Renal pelvis (tissue), 4 donors: ENCODE measurements around the gene CARD14. TPM values are rescaled to one million over a fixed set of nuclear protein-coding genes. Genes with fewer than 3 reads are reported as not detected.
"Not testable (repeated sequence)": the region's sequence is repeated elsewhere in the genome, so short reads cannot be mapped to it uniquely, and the experiment has no call there.

Experiments used
- DNase-seq: peaks from one replicate; pipeline ENCODE4 v3.0.0-alpha.2; 2013
- polyA plus RNA-seq, 3 donors: library from polyadenylated mRNA; unstranded; fragments of 120-200 nt; gene quantifications; one replicate each; pipeline ENCODE4 v1.2.1, GENCODE V29; 2013; ENCODE audit not compliant: insufficient read length in 3 of 3

Gene CARD14
- polyA plus RNA-seq, 3 donors, result 1.1 to 2.2 (median 2.1) TPM

- DNase-seq, result peak; percentile 98
Measured at GRCh38 chr17:80147035-80147822, 22.6 kb upstream of the CARD14 start, which contains the start of gene EIF4A3. EIF4A3 (minus strand) TSS chr17:80147128; CDS start chr17:80146961, 167 bp downstream.

DNA sequence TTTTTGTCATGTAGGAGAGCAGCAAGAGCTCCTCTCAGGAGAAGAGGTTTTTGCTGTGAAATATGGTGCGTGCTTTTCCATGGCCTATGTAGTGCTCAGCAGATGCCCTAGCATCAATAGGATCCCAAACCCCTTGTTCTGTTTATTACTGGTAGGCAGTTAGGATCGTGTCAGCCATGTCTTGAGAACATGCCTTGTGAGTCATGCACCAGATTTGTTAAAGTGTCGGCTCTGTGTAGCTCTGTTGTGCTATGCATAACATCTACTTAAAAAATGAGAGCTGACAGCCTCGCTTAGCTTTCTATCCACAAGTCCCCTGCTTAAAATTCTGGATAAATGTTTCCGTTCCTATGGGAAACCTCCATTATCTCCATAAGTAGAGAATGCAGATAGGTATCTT lies 18.5 kb upstream of the CARD14 start:
- no peak for DNase-seq

- DNase-seq, result no peak
Measured at GRCh38 chr17:80152081-80152702, 17.6 kb upstream of the CARD14 start.

- no peak for DNase-seq
Measured at GRCh38 chr17:80153004-80153403, 16.8 kb upstream of the CARD14 start.

- DNase-seq, result no peak
Measured at GRCh38 chr17:80154166-80154565, 15.7 kb upstream of the CARD14 start.

- not testable (repeated sequence) for DNase-seq
Measured at GRCh38 chr17:80155600-80155999, 14.2 kb upstream of the CARD14 start.

GRCh38 chr17:80158846-80159245 lies 11.0 kb upstream of the CARD14 start:
- no peak for DNase-seq

DNA sequence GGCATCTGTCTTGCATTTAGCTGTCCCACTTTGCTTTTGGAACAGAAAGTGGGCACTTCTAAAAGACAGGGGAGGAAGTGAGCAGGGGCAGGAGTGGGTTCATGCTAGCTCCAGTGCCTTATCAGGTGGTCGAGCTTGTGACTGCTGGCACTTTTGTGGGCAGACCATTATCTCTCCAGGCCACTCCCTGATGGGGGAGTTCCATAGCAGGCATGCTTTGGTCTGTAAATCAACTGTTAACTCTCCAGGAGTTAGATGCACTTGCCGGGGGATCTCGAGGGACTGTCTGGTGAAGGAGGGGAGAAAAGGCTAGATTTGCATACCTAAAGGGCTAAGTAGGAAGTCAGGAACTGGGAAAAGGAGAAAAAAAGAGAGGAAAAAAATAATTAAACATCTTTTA lies 9.3 kb upstream of the CARD14 start:
- no peak for DNase-seq

DNA sequence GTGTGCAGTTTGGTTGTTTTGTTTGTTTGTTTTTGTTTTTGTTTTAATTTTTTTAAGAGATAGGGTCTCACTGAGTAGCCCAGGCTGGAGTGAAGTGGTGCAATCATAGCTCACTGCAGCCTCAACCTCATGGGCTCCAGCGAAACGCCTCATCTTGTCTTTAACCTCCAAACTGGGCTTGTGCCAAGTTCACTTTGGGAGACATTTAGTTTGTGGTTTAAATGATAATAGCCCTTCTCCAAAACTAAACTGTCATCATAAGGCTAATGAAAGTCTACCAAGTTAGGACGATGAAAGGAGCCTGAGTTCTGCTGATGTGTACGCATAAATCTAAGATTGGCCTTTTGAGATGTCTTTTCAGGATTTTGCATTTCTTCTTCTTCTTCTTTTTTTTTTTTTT lies 6.5 kb upstream of the CARD14 start:
- DNase-seq, result no peak

- no peak for DNase-seq
Measured at GRCh38 chr17:80164185-80164584, 5.6 kb upstream of the CARD14 start.

GRCh38 chr17:80166446-80166845 lies 3.4 kb upstream of the CARD14 start:
- no peak for DNase-seq

DNA sequence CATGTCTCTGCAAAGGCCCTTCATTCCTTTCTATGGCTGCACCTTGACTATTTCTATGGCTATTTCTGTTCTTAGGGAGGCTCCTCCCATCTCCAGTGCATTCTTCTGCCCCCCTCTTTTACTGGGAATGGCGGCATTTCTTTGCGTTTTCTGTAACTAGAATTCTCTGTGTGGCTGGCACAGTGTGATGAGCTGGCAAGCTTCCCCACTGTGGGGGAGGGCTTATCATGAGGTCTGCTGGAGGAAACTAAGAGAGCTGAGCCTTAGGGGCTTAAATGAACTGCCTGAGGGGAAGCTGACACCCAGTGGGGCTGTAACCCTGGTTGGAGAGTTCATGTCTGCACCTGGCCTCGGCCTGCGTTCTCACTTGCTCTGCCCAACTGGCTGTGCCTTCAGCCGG lies 1.5 kb upstream of the CARD14 start:
- DNase-seq, result no peak

DNA sequence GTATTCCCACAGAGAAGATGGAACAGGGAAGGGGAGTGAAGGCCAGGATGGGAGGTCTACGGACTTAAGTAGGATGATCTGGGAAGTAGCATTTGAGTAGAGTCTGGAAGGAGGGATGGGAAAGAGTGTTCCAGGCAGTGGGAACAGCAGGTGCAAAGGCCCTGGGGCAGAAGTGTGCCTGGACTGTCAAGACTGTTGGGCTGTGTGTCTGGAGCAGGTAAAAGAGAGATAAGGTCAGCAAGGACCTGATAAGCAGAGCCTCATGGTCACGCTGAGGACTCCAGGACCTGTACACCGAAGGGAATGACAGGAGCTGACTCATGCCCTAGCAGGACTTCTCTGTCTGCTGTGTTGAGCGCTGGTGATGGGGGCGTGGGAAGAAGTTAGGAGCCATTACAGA lies 723 bp upstream of the CARD14 start:
- no peak for DNase-seq

DNA sequence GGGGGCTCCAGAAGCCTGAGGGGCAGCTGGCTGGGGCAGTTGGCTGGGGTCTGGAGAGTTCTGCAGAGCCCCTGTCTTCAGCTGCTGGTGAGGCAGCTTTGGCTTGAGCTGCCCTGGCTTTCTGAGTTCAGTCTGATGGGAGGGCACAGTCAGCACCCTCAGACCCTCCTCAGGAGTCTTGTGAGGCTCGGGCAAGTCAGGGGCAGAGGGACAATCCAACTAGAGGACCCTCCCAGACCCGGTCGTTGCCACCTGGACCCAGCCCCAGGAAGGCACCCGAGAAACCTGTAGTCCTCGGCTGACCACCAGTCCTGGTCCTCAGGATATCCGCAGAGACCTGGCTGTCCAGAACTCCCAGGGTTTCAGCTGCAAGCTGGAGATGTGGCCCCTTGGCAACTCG lies 1.9 kb downstream of the CARD14 start:
- no peak for DNase-seq

DNA sequence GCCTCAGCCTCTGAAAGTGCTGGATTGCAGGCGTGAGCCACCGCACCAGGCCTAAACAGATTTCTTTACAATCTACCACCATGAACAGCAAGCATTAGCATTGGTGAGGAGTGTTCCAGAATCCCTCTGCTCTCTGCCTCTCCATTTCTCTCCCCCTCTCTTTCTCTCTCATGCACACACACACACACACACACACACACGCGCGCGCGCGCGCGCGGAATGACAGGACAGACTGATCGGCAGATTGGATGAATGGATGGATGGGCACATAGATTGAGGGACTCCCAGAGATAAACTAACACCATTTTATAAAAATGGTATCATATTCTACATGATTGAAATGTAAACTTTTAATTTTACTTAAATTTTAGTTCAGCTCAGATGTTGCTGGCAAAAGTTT lies 3.3 kb downstream of the CARD14 start:
- DNase-seq, result no peak

DNA sequence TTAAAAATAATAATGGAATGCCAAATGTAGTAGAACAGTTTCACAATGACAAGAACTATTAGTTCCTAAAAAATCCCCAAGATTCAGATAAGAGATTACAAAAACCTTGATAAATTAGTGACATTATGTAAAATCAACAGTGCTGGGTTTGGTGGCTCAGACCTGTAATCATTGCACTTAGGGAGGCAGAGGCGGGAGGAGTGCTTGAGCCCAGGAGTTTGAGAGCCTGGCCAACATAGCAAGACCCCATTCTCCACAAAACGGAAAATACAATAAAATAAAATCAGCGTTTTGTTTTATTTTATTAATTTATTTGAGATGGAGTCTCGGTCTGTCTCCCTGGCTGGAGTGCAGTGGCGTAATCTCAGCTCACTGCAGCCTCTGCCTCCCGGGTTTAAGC lies 4.1 kb downstream of the CARD14 start:
- DNase-seq, result no peak

GRCh38 chr17:80176757-80177156 lies 6.9 kb downstream of the CARD14 start:
- DNase-seq, result no peak

DNA sequence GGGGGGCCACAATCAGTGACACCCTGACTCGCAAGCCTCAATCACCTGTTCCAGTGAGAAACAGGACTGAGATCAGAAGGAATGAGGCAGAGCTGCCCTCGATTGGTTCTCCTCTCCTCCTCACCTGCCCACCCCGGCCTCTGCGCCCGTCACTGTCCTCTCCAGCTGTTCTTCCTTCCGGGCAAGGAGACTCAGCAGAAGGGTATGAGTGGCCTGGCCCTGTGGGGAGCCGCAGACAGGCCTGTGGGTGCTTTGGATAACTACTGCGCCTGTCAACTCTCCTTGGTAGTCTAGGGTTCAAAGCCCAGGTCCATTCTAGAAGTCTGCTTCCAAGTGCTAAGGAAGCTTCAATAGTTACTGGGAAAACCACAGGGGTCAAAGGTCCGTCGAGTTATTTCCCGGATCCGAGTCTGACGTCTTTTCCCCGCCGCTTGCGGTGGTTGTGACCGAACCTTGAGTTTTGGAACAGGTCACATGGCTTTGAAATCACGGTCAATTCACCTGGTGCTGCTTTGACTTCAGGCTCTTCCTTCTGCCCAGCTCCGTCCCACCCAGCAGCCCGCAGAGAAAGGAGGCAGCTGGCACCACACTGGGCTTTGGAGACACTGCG lies 8.3 kb downstream of the CARD14 start:
- DNase-seq, result no peak

DNA sequence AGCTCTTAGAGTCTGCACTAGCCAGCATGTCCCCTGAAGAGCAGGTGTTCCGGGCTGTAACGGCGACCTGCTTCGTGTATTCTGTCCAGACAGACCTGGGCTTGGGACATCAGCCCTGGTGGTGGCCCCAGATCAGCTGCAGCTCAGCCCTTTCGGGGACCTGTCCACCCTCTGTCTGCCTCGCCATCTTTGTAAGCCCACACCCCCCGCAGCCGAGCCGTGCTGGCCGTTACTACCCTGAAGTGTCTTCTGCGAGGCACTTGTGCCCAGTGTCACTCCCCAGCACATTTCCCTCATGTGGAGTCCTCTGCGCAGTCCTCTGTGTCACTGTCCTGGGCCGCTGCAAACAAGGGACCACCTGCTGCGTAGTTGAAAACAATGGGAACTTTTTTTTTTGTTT lies 10.4 kb downstream of the CARD14 start:
- no peak for DNase-seq

- DNase-seq, result no peak
Measured at GRCh38 chr17:80181431-80181830, 11.6 kb downstream of the CARD14 start.

- no peak for DNase-seq
Measured at GRCh38 chr17:80182118-80182844, 12.5 kb downstream of the CARD14 start.

GRCh38 chr17:80182845-80183223 lies 13.0 kb downstream of the CARD14 start:
- no peak for DNase-seq
